ENCODE data around the gene TMEM233. TPM values are rescaled to one million over a fixed set of nuclear protein-coding genes. Genes with fewer than 3 reads are reported as not detected.

TMEM233 gene
- total and polyA plus RNA-seq, 9 of the 15 experiments (the other 6 are each of a cell fraction or from before 2014, with no cell fraction given): 0.04 to 0.17 (median 0.07) TPM; not detected in 2

DNA sequence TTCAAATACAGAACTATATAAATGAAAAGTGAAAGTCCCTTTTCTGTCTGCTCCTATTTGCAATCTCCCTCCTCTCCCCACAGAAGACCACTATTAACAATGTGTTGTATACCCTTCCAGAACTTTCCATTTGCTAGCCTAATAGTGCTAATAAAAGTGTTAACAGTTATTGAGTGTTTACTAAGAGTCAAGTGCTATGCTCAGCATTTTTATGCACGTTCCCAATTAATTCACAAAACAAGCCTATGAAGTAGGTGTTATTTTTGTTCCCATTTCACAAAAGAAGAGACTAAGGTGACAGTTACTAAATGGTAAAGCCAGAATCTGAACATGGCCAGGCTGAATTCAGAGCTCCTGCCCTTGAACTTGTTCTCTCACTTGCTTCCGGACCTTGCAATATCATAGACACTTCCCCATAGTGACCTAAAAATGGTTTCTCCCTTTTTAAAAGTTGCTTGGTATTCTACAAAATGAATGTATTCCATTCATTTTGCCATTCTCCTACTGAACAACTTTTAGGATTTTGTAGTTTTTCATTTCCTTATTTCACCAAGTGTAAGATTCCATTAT is 72.7 kb downstream of the TMEM233 start:
- H3K9ac ChIP-seq (ENCODE audit: insufficient read depth in 1 of 2, low read depth in 2 of 2, low read length in 2 of 2): peak overlapping the region in 1 of 2 experiments; percentile 40; a peak in 2 of 4 replicates
- ATAC-seq: no peak
- TF ChIP-seq, protein P1, sequence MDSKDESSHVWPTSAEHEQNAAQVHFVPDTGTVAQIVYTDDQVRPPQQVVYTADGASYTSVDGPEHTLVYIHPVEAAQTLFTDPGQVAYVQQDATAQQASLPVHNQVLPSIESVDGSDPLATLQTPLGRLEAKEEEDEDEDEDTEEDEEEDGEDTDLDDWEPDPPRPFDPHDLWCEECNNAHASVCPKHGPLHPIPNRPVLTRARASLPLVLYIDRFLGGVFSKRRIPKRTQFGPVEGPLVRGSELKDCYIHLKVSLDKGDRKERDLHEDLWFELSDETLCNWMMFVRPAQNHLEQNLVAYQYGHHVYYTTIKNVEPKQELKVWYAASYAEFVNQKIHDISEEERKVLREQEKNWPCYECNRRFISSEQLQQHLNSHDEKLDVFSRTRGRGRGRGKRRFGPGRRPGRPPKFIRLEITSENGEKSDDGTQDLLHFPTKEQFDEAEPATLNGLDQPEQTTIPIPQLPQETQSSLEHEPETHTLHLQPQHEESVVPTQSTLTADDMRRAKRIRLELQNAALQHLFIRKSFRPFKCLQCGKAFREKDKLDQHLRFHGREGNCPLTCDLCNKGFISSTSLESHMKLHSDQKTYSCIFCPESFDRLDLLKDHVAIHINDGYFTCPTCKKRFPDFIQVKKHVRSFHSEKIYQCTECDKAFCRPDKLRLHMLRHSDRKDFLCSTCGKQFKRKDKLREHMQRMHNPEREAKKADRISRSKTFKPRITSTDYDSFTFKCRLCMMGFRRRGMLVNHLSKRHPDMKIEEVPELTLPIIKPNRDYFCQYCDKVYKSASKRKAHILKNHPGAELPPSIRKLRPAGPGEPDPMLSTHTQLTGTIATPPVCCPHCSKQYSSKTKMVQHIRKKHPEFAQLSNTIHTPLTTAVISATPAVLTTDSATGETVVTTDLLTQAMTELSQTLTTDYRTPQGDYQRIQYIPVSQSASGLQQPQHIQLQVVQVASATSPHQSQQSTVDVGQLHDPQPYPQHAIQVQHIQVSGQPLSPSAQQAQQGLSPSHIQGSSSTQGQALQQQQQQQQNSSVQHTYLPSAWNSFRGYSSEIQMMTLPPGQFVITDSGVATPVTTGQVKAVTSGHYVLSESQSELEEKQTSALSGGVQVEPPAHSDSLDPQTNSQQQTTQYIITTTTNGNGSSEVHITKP (IDR thresholded peaks at IDR 0.05; ENCODE audit: partially characterized antibody): peak; percentile 95
- no peak for TF ChIP-seq SMAD1 (IDR thresholded peaks at IDR 0.05; ENCODE audit: low read depth, low read length, partially characterized antibody)
- TF ChIP-seq, protein P2, sequence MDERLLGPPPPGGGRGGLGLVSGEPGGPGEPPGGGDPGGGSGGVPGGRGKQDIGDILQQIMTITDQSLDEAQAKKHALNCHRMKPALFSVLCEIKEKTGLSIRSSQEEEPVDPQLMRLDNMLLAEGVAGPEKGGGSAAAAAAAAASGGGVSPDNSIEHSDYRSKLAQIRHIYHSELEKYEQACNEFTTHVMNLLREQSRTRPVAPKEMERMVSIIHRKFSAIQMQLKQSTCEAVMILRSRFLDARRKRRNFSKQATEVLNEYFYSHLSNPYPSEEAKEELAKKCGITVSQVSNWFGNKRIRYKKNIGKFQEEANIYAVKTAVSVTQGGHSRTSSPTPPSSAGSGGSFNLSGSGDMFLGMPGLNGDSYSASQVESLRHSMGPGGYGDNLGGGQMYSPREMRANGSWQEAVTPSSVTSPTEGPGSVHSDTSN (CRISPR knock-in tag; IDR thresholded peaks at IDR 0.05; ENCODE audit: low read depth): no peak
- TF ChIP-seq, protein P2 (tag; conservative IDR thresholded peaks at IDR 0.05; ENCODE audit: low read depth): no peak
- TF ChIP-seq, protein P3, sequence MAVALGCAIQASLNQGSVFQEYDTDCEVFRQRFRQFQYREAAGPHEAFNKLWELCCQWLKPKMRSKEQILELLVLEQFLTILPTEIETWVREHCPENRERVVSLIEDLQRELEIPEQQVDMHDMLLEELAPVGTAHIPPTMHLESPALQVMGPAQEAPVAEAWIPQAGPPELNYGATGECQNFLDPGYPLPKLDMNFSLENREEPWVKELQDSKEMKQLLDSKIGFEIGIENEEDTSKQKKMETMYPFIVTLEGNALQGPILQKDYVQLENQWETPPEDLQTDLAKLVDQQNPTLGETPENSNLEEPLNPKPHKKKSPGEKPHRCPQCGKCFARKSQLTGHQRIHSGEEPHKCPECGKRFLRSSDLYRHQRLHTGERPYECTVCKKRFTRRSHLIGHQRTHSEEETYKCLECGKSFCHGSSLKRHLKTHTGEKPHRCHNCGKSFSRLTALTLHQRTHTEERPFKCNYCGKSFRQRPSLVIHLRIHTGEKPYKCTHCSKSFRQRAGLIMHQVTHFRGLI (CRISPR knock-in tag; IDR thresholded peaks at IDR 0.05): no peak
- TF ChIP-seq KLF6 (CRISPR knock-in tag; IDR thresholded peaks at IDR 0.05; ENCODE audit: borderline replicate concordance): peak; percentile 36; the same call in 1 of the 2 replicates
- TF ChIP-seq MAFK (IDR thresholded peaks at IDR 0.05; ENCODE audit: low read length): peak; percentile 48
- TF ChIP-seq SP1 (CRISPR knock-in tag; IDR thresholded peaks at IDR 0.05): no peak
- TF ChIP-seq EGR1 (conservative IDR thresholded peaks at IDR 0.05): no peak
- no peak for TF ChIP-seq HSF4 (CRISPR knock-in tag; IDR thresholded peaks at IDR 0.05; ENCODE audit: borderline replicate concordance)
- no peak for TF ChIP-seq GABPB1 (CRISPR knock-in tag; IDR thresholded peaks at IDR 0.05)
- no peak for TF ChIP-seq ZNF384 (IDR thresholded peaks at IDR 0.05; ENCODE audit: low read depth, low read length)
- TF ChIP-seq HMG20B (CRISPR knock-in tag; IDR thresholded peaks at IDR 0.05): no peak
- no peak for TF ChIP-seq PHB2 (IDR thresholded peaks at IDR 0.05; ENCODE audit: low read depth)
- TF ChIP-seq HNRNPUL1 (IDR thresholded peaks at IDR 0.05; ENCODE audit: low read length): no peak

More for the DNA sequence above, 72.7 kb downstream of the TMEM233 start:
- Histone ChIP-seq H3K9me1 (ENCODE audit: control insufficient read depth, insufficient read depth, low read length) (no peaks in the 10 kb centered on the region), H4K20me1 (replicated peaks; ENCODE audit: control insufficient read depth, insufficient read depth, low read length) (no peaks in the 10 kb centered on the region), H3K4me2 (ENCODE audit: insufficient read depth, low read length) (peak overlapping the region; percentile 62; the same call in 1 of the 2 replicates), H2AFZ (ENCODE audit: low read depth, low read length) (peak overlapping the region; percentile 73), H3K4me3 (no peak overlapping the region), H3K4me1 (replicated peaks in 1 of 2; ENCODE audit: control insufficient read depth in 2 of 2, insufficient read depth in 2 of 2, low read length in 2 of 2) (peaks cover 19 to 54% of the 10 kb centered on the region in 2 experiments; a peak in 4 of 5 replicates), H3K36me3 (ENCODE audit: control insufficient read depth, insufficient read depth, low read length) (peaks cover 19% of the 10 kb centered on the region), H3K9me3 (replicated peaks; ENCODE audit: control insufficient read depth, insufficient read depth, low read depth, low read length) (no peaks in the 10 kb centered on the region), H3K79me2 (ENCODE audit: control insufficient read depth, insufficient read depth, low read length) (peaks cover 35% of the 10 kb centered on the region), H3K27ac (ENCODE audit: extremely low read depth, low read depth, low read length) (peak overlapping the region; percentile 72), H3K27me3 (ENCODE audit: control insufficient read depth in 2 of 2, insufficient read depth in 2 of 2, low read length in 2 of 2) (no peaks in the 10 kb centered on the region)
- BruUV-seq (replicated peaks): no TSS peak
- POLR2A ChIA-PET: interaction anchor here (0.8 to 1.4 kb wide), 9 partner anchors 8 to 535 kb away, joined by 3 to 10 read pairs (median 3); partner anchors contain the start of gene RPLP0
- FAIRE-seq (no peak), DNase-seq (ENCODE audit: extremely low read depth in 1 of 4, low spot score in 3 of 4) (peak in 1 of 4 experiments; percentile 24)
- CTCF ChIA-PET (ENCODE audit: low intra/inter-chr PET ratio): interaction anchor here (1.3 kb wide), 1 partner anchor 222 kb away, joined by 3 read pairs; no protein-coding TSS in a partner anchor
- intact Hi-C loops (cut with micrococcal nuclease) (loop anchor here (10.0 kb wide), 1 partner anchor 238 kb away; no protein-coding TSS in a partner anchor), in situ Hi-C loops (cut with MboI) (no loop called here)
- 40% methylated on average over 2 of the region's 2 CpGs for WGBS (ENCODE audit: insufficient coverage, low coverage, missing lambda C conversion rate)

Measured in K562 (cell line).